HEK293 (cell line): Measurements from ENCODE around the gene CHL1.

Experiments used
- CTCF ChIA-PET: fragments of 350-600 bp; formaldehyde crosslinking; extraction: SDS; loops from one replicate; lab custom pipeline; 2021; ENCODE audit warnings: antibody characterized with exemption; lab: Yijun Ruan, JAX
- POLR2A ChIA-PET: fragments of 300-600 bp; formaldehyde crosslinking; extraction: SDS; loops from one replicate; lab custom pipeline; 2020; ENCODE audit warnings: antibody characterized with exemption, inconsistent platforms; lab: Yijun Ruan, JAX
- H3K27ac ChIP-seq: fragments of 200-500 bp; sonication (Bioruptor generic); 2 replicates; pipeline ENCODE4 v1.5.1; 2014; ENCODE audit warnings: low read depth, low read length, control low read depth, inconsistent platforms; ENCODE audit errors: extremely low read depth
- H3K36me3 ChIP-seq, 2 experiments: fragments of 200-500 bp in 1 of 2; sonication (Bioruptor generic) in 1 of 2; 1 replicate in 1 of 2; 2 replicates in 1 of 2; pipeline ENCODE4 v1.5.1; 2014 to 2017; ENCODE audit warnings: inconsistent platforms in 2 of 2, low read length in 2 of 2; ENCODE audit not compliant: control insufficient read depth in 2 of 2, insufficient read depth in 1 of 2
- H3K4me1 ChIP-seq: fragments of 200-500 bp; sonication (Bioruptor generic); 2 replicates; pipeline ENCODE4 v1.5.1; 2014; ENCODE audit warnings: mild to moderate bottlenecking, low read length, inconsistent platforms; ENCODE audit not compliant: control insufficient read depth, insufficient read depth
- H3K4me3 ChIP-seq: 2 replicates; pipeline ENCODE4 v1.5.1; 2011; ENCODE audit warnings: low read depth, mild to moderate bottlenecking, control low read depth, low read length, moderate library complexity
- H3K9me3 ChIP-seq: fragments of 200-500 bp; sonication (Bioruptor generic); 2 replicates; pipeline ENCODE4 v1.5.1; 2014; ENCODE audit warnings: low read depth, low read length, inconsistent platforms; ENCODE audit not compliant: control insufficient read depth, insufficient read depth
- FEZF1 ChIP-seq: fragments of 450-650 bp; formaldehyde crosslinking; IDR thresholded peaks from 2 replicates; pipeline ENCODE4 v1.5.1; 2016; ENCODE audit warnings: missing biosample characterization, missing genetic modification characterization
- GLIS2 ChIP-seq: fragments of 450-650 bp; formaldehyde crosslinking; IDR thresholded peaks from 2 replicates; pipeline ENCODE4 v1.5.1; 2016; ENCODE audit warnings: missing biosample characterization, missing genetic modification characterization
- HOXC10 ChIP-seq: sonication (generic); formaldehyde crosslinking; IDR thresholded peaks from 2 replicates; pipeline ENCODE4 v1.8.1; 2023; ENCODE audit warnings: mild to moderate bottlenecking, missing genetic modification reagents
- RBAK ChIP-seq: fragments of 450-650 bp; formaldehyde crosslinking; IDR thresholded peaks from 2 replicates; pipeline ENCODE4 v1.5.1; 2016; ENCODE audit warnings: missing biosample characterization, missing genetic modification characterization
- SP7 ChIP-seq: fragments of 450-650 bp; formaldehyde crosslinking; IDR thresholded peaks from 2 replicates; pipeline ENCODE4 v1.5.1; 2016; ENCODE audit warnings: missing biosample characterization, missing genetic modification characterization
- WT1 ChIP-seq: fragments of 450-650 bp; formaldehyde crosslinking; IDR thresholded peaks from 2 replicates; pipeline ENCODE4 v1.5.1; 2016; ENCODE audit warnings: missing biosample characterization, missing genetic modification characterization
- ZBTB44 ChIP-seq: fragments of 450-650 bp; IDR thresholded peaks from 2 replicates; pipeline ENCODE4 v1.5.1; 2018; ENCODE audit warnings: missing biosample characterization, mild to moderate bottlenecking, missing genetic modification characterization
- ZFHX2 ChIP-seq: fragments of 450-650 bp; formaldehyde crosslinking; conservative IDR thresholded peaks from 2 replicates; pipeline ENCODE4 v1.5.1; 2016; ENCODE audit warnings: missing biosample characterization, missing genetic modification characterization
- ZFP3 ChIP-seq: fragments of 450-650 bp; formaldehyde crosslinking; IDR thresholded peaks from 2 replicates; pipeline ENCODE4 v1.5.1; 2016; ENCODE audit warnings: low read depth, missing biosample characterization, missing genetic modification characterization
- ZFP41 ChIP-seq: fragments of 450-650 bp; formaldehyde crosslinking; IDR thresholded peaks from 2 replicates; pipeline ENCODE4 v1.5.1; 2016; ENCODE audit warnings: missing biosample characterization, missing genetic modification characterization, borderline replicate concordance
- ZIC2 ChIP-seq: fragments of 450-650 bp; formaldehyde crosslinking; IDR thresholded peaks from 2 replicates; pipeline ENCODE4 v1.5.1; 2016; ENCODE audit warnings: missing biosample characterization, missing genetic modification characterization
- ZNF140 ChIP-seq: fragments of 450-650 bp; formaldehyde crosslinking; IDR thresholded peaks from 2 replicates; pipeline ENCODE4 v1.5.1; 2016; ENCODE audit warnings: missing biosample characterization, missing genetic modification characterization
- ZNF146 ChIP-seq: fragments of 450-650 bp; formaldehyde crosslinking; IDR thresholded peaks from 2 replicates; pipeline ENCODE4 v1.5.1; 2016; ENCODE audit warnings: missing biosample characterization, missing genetic modification characterization
- ZNF16 ChIP-seq: fragments of 450-650 bp; formaldehyde crosslinking; IDR thresholded peaks from 2 replicates; pipeline ENCODE4 v1.5.1; 2016; ENCODE audit warnings: low read depth, missing biosample characterization, missing genetic modification characterization
- ZNF248 ChIP-seq: fragments of 450-650 bp; formaldehyde crosslinking; IDR thresholded peaks from 2 replicates; pipeline ENCODE4 v1.5.1; 2017; ENCODE audit warnings: missing biosample characterization, missing genetic modification characterization
- ZNF266 ChIP-seq: fragments of 450-650 bp; formaldehyde crosslinking; IDR thresholded peaks from 2 replicates; pipeline ENCODE4 v1.5.1; 2016; ENCODE audit warnings: missing biosample characterization, missing genetic modification characterization, low read depth
- ZNF274 ChIP-seq, 2 experiments: fragments of 200-500 bp in 1 of 2; fragments of 450-650 bp in 1 of 2; sonication (Bioruptor generic) in 1 of 2; formaldehyde crosslinking in 1 of 2; IDR thresholded peaks; 2 replicates each; pipeline versions ENCODE4 v1.5.1 to v1.6.1; 2014 to 2016; ENCODE audit warnings: borderline replicate concordance in 1 of 2, inconsistent platforms in 1 of 2, low read length in 1 of 2, missing biosample characterization in 1 of 2, missing genetic modification characterization in 1 of 2
- ZNF354C ChIP-seq: fragments of 450-650 bp; formaldehyde crosslinking; IDR thresholded peaks from 2 replicates; pipeline ENCODE4 v1.5.1; 2016; ENCODE audit warnings: missing biosample characterization, missing genetic modification characterization, low read depth, borderline replicate concordance
- ZNF416 ChIP-seq: fragments of 450-650 bp; formaldehyde crosslinking; IDR thresholded peaks from 2 replicates; pipeline ENCODE4 v1.5.1; 2016; ENCODE audit warnings: missing biosample characterization, missing genetic modification characterization
- ZNF514 ChIP-seq: fragments of 450-650 bp; formaldehyde crosslinking; IDR thresholded peaks from 2 replicates; pipeline ENCODE4 v1.5.1; 2016; ENCODE audit warnings: missing biosample characterization, missing genetic modification characterization
- ZNF530 ChIP-seq: fragments of 450-650 bp; formaldehyde crosslinking; IDR thresholded peaks from 2 replicates; pipeline ENCODE4 v1.5.1; 2016; ENCODE audit warnings: low read depth, missing biosample characterization, missing genetic modification characterization
- ZNF571 ChIP-seq: fragments of 450-650 bp; formaldehyde crosslinking; IDR thresholded peaks from 2 replicates; pipeline ENCODE4 v1.5.0; 2017; ENCODE audit warnings: missing biosample characterization, missing genetic modification characterization
- ZNF585B ChIP-seq: fragments of 450-650 bp; formaldehyde crosslinking; IDR thresholded peaks from 2 replicates; pipeline ENCODE4 v1.5.1; 2016; ENCODE audit warnings: missing biosample characterization, missing genetic modification characterization
- ZNF610 ChIP-seq: fragments of 450-650 bp; formaldehyde crosslinking; IDR thresholded peaks from 2 replicates; pipeline ENCODE4 v1.5.1; 2016; ENCODE audit warnings: missing biosample characterization, missing genetic modification characterization, borderline replicate concordance
- ZNF658 ChIP-seq: fragments of 450-650 bp; formaldehyde crosslinking; IDR thresholded peaks from 2 replicates; pipeline ENCODE4; 2016; ENCODE audit warnings: missing biosample characterization, missing genetic modification characterization
- ZSCAN16 ChIP-seq: fragments of 450-650 bp; formaldehyde crosslinking; IDR thresholded peaks from 2 replicates; pipeline ENCODE4 v1.5.1; 2016; ENCODE audit warnings: missing biosample characterization, missing genetic modification characterization
- TF ChIP-seq, protein P1 (sequence below): fragments of 450-650 bp; formaldehyde crosslinking; IDR thresholded peaks from 2 replicates; pipeline ENCODE4 v1.5.1; 2017; ENCODE audit warnings: missing biosample characterization, mild to moderate bottlenecking, missing genetic modification characterization, moderate library complexity
- TF ChIP-seq, protein P2 (sequence below): sonication (generic); formaldehyde crosslinking; IDR thresholded peaks from 2 replicates; pipeline ENCODE4 v1.8.1; 2022; ENCODE audit warnings: mild to moderate bottlenecking, moderate library complexity, missing genetic modification reagents

The CHL1 gene

DNA sequence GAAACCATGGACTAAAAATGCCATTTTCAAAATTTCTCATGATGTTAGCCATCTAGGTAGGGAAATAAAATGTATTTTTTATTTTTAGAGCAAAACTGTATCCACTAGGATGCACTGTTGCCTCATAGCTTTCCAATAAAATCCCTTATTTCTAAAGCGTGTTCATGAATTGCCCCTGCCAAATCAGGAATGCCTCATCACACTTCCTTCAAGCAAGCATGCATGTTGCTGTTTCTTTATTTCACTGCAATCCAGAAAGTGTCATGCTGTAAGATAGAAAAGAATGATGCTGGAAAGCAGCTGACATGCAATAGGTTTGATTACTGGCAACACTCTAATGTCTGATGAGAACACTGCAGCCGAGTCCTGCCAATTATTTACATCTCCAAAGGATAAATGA lies 239.5 kb downstream of the CHL1 start:
- CTCF ChIA-PET = no interaction called here
- POLR2A ChIA-PET = no interaction called here

GRCh38 chr3:440826-441225 lies 244.3 kb downstream of the CHL1 start:
- Histone ChIP-seq H3K9me3 (no peaks in the 10 kb centered on the region), H3K4me1 (no peaks in the 10 kb centered on the region), H3K4me3 (no peak overlapping the region), H3K36me3 (no peaks in the 10 kb centered on the region), H3K27ac (no peak overlapping the region)
- ChIA-PET CTCF (no interaction called here), POLR2A (no interaction called here)
- TF ChIP-seq RBAK (no peak), ZNF16 (tag by site-specific recombination) (no peak), GLIS2 (tag by site-specific recombination) (no peak), ZNF248 (no peak), ZNF140 (no peak), ZNF658 (no peak), ZIC2 (tag by site-specific recombination) (no peak)
- TF ChIP-seq, protein P1, sequence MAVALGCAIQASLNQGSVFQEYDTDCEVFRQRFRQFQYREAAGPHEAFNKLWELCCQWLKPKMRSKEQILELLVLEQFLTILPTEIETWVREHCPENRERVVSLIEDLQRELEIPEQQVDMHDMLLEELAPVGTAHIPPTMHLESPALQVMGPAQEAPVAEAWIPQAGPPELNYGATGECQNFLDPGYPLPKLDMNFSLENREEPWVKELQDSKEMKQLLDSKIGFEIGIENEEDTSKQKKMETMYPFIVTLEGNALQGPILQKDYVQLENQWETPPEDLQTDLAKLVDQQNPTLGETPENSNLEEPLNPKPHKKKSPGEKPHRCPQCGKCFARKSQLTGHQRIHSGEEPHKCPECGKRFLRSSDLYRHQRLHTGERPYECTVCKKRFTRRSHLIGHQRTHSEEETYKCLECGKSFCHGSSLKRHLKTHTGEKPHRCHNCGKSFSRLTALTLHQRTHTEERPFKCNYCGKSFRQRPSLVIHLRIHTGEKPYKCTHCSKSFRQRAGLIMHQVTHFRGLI (tag by site-specific recombination) = no peak

More for the DNA sequence above, 239.5 kb downstream of the CHL1 start:
- H3K27ac ChIP-seq = no peak overlapping the region
- H3K4me1 ChIP-seq = no peaks in the 10 kb centered on the region
- no peak overlapping the region for H3K4me3 ChIP-seq
- no peaks in the 10 kb centered on the region for H3K36me3 ChIP-seq
- H3K9me3 ChIP-seq = no peaks in the 10 kb centered on the region
- TF ChIP-seq ZNF266 (tag by site-specific recombination) (no peak), FEZF1 (tag by site-specific recombination) (no peak)
- TF ChIP-seq, all 188 proteins: peak for 0

- ChIA-PET CTCF (no interaction called here), POLR2A (no interaction called here)
- H3K36me3 ChIP-seq = no peaks in the 10 kb centered on the region
- TF ChIP-seq ZSCAN16 (tag by site-specific recombination) (no peak), ZFHX2 (tag by site-specific recombination) (no peak), ZNF416 (no peak), ZNF514 (no peak), SP7 (tag by site-specific recombination) (no peak), ZNF274 (IDR thresholded peaks at IDR 0.05; ENCODE audit: low read length) (no peak), ZNF274 (tag by site-specific recombination; IDR thresholded peaks at IDR 0.05; ENCODE audit: borderline replicate concordance) (no peak), ZFP3 (tag by site-specific recombination) (no peak), ZNF571 (tag by site-specific recombination) (no peak), ZNF585B (tag by site-specific recombination) (no peak), ZFP41 (tag by site-specific recombination) (no peak), HOXC10 (CRISPR knock-in tag) (no peak), ZNF354C (tag by site-specific recombination) (no peak), ZBTB44 (no peak), ZNF146 (tag by site-specific recombination) (no peak), ZNF610 (tag by site-specific recombination) (no peak), ZNF530 (tag by site-specific recombination) (no peak), WT1 (no peak)
- TF ChIP-seq, protein P2, sequence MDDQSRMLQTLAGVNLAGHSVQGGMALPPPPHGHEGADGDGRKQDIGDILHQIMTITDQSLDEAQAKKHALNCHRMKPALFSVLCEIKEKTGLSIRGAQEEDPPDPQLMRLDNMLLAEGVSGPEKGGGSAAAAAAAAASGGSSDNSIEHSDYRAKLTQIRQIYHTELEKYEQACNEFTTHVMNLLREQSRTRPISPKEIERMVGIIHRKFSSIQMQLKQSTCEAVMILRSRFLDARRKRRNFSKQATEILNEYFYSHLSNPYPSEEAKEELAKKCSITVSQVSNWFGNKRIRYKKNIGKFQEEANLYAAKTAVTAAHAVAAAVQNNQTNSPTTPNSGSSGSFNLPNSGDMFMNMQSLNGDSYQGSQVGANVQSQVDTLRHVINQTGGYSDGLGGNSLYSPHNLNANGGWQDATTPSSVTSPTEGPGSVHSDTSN = no peak
- no peaks in the 10 kb centered on the region for H3K4me1 ChIP-seq
- no peaks in the 10 kb centered on the region for H3K9me3 ChIP-seq
- H3K27ac ChIP-seq = no peak overlapping the region
- H3K4me3 ChIP-seq = no peak overlapping the region
These were observed 249.4 kb downstream of the CHL1 start for GRCh38 chr3:445960-446359.
